ENCODE data around the gene CHRDL2.

GRCh38 chr11:74739546-74740270, 8.5 kb upstream of the CHRDL2 start:
- TF ChIP-seq, protein P1, sequence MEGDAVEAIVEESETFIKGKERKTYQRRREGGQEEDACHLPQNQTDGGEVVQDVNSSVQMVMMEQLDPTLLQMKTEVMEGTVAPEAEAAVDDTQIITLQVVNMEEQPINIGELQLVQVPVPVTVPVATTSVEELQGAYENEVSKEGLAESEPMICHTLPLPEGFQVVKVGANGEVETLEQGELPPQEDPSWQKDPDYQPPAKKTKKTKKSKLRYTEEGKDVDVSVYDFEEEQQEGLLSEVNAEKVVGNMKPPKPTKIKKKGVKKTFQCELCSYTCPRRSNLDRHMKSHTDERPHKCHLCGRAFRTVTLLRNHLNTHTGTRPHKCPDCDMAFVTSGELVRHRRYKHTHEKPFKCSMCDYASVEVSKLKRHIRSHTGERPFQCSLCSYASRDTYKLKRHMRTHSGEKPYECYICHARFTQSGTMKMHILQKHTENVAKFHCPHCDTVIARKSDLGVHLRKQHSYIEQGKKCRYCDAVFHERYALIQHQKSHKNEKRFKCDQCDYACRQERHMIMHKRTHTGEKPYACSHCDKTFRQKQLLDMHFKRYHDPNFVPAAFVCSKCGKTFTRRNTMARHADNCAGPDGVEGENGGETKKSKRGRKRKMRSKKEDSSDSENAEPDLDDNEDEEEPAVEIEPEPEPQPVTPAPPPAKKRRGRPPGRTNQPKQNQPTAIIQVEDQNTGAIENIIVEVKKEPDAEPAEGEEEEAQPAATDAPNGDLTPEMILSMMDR (IDR thresholded peaks at IDR 0.05; ENCODE audit: poor library complexity) = peak; percentile 81
- TF ChIP-seq EZH2phosphoT487 (IDR thresholded peaks at IDR 0.05; ENCODE audit: low read depth, severe bottlenecking, unreplicated experiment) = no peak

All from hepatocyte (in vitro differentiated cells).